Activated T-cell treated with anti-CD3 and anti-CD28 coated beads, Interleukin-2, amount 50 U/mL, for 72 hours (primary cell): ENCODE measurements around the gene SVOP. TPM values are rescaled to one million over a fixed set of nuclear protein-coding genes. Genes with fewer than 3 reads are reported as not detected.
"Not testable (repeated sequence)": the region's sequence is repeated elsewhere in the genome, so short reads cannot be mapped to it uniquely, and the experiment has no call there.

Experiments used
- ATAC-seq, 2 donors: fragments of 150-1000 bp; cut with Tn5 transposase; replicated peaks in 1 of 2; 2 replicates each; pipeline ENCODE4 v1.10.0; 2021; ENCODE audit warnings: moderate library complexity in 2 of 2, mild to moderate bottlenecking in 1 of 2
- DNase-seq, 2 donors: peaks; one replicate each; pipeline ENCODE4 v3.0.0; 2021 to 2022; ENCODE audit warnings: mixed read lengths in 1 of 2
- H3K27ac Mint-ChIP-seq: one replicate; pipeline ENCODE4 v1.8.0; 2022; ENCODE audit warnings: mild to moderate bottlenecking, moderate library complexity, mixed read lengths
- H3K27me3 Mint-ChIP-seq: one replicate; pipeline ENCODE4 v1.8.0; 2022; ENCODE audit warnings: low read depth, mixed read lengths
- H3K36me3 Mint-ChIP-seq, 2 donors: one replicate each; pipeline ENCODE4 v1.8.0; 2022; ENCODE audit warnings: mixed read lengths in 2 of 2, mild to moderate bottlenecking in 1 of 2; ENCODE audit not compliant: insufficient read depth in 2 of 2
- H3K4me1 Mint-ChIP-seq: one replicate; pipeline ENCODE4 v1.8.0; 2022; ENCODE audit warnings: low read depth, mixed read lengths
- H3K4me3 Mint-ChIP-seq, 2 donors: one replicate each; pipeline ENCODE4 v1.8.0; 2022; ENCODE audit warnings: mild to moderate bottlenecking in 2 of 2, mixed read lengths in 2 of 2, moderate library complexity in 2 of 2
- H3K9me3 Mint-ChIP-seq, 2 donors: one replicate each; pipeline ENCODE4 v1.8.0; 2022; ENCODE audit warnings: mixed read lengths in 2 of 2
- total RNA-seq, 2 donors: library from RNA; stranded (reverse); gene quantifications; one replicate each; pipeline ENCODE4 v1.2.3, GENCODE V29; 2022

SVOP gene
- total RNA-seq, 2 donors from 2014 or later: not detected

DNA sequence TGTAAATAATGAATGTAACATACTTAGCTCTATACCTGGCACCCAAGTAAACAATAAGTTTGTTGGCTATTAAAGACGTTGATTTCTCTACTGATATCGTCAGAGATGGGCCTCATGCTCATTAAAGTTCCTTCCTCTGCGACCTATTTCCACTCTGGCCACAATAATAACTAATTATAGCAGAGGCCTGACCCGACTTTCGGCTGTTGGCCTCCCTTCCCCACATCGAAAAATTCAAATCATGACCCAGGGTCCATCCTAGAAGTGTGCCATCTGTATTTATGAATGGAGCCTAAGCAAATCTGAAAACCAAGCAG, 31.2 kb upstream of the SVOP start:
- Mint-ChIP-seq H3K4me1 (peaks cover 18% of the 10 kb centered on the region), H3K36me3 (peaks cover 0 to 4% of the 10 kb centered on the region in 2 donors), H3K27ac (peak overlapping the region; percentile 93), H3K27me3 (no peaks in the 10 kb centered on the region), H3K4me3 (peak overlapping the region; percentile 90 to 91), H3K9me3 (no peaks in the 10 kb centered on the region)
- ATAC-seq: no peak
- no peak for DNase-seq

DNA sequence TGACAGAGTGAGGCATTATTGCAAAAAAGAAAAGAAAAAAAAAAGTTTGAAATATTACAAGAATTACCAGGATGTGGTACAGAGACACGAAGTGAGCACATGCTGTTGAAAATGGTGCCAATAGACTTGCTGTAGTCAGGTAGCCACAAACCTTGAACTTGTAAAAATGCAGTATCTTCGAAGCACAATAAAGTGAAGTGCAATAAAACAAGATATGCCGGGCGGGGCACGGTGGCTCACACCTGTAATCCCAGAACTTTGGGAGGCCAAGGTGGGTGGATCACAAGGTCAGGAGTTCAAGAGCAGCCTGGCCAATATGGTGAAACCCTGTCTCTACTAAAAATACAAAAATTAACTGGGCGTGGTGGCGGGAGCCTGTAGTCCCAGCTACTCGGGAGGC, 28.9 kb upstream of the SVOP start:
- not testable (repeated sequence) for H3K4me3 Mint-ChIP-seq, H3K27ac Mint-ChIP-seq, H3K27me3 Mint-ChIP-seq, H3K36me3 Mint-ChIP-seq, H3K9me3 Mint-ChIP-seq, ATAC-seq, DNase-seq
- peaks cover 18% of the 10 kb centered on the region for H3K4me1 Mint-ChIP-seq

DNA sequence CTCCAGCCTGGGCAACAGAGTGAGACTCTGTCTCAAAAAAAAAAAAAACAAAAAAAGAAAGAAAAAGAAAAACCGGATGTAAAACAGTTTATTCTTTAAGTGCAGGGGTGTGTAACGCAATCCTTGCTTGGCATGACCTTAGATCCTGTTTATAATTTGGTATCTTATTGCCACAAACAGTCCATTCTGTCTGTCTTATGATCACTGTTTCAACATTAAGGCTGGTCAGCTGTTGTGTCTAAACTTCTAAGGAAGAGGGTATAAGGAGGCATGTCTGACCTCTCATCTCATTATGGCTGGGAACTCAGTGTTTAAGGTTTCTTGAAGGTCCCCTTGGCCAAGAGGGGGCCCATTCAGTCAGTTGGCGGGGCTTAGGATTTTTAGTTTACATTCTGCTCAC, 27.8 kb upstream of the SVOP start:
- H3K4me1 Mint-ChIP-seq: peaks cover 14% of the 10 kb centered on the region
- not testable (repeated sequence) for ATAC-seq, H3K4me3 Mint-ChIP-seq, H3K27ac Mint-ChIP-seq, H3K9me3 Mint-ChIP-seq, H3K36me3 Mint-ChIP-seq, H3K27me3 Mint-ChIP-seq, DNase-seq

DNA sequence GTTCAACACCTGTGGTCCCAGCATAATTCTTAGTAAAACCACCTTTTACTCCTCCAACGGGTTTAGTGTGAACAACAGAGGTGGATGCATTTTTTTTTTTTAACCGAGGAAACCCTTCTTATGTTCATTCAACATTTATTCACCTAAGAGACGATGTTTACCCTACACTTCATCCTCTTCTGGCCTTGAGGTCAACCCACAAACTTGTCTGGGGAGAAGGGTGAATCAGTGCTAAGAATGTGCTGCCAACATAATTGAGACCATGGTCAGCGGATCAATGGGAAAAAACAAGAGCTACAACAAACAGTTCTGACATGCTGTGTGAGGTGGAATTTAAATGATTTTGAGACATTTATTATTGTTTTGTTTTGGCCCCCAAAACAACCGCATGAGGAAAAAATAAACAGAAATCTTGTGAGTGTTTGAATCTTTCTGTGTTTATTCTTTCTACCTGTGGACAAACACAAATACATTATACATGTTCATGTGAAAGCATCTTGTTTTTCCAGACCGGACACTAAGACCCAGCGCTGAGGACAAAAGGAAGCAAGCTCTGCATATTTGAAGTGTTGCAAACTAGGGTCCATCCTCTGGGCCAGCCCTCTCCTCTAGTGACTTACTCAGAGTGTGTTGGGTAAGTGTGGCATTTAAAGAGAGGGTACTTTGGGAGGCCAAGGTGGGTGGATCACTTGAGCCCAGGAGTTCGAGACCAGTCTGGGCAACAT, 26.4 kb upstream of the SVOP start:
- Mint-ChIP-seq H3K27me3 (peaks cover 19% of the 10 kb centered on the region), H3K36me3 (no peaks in the 10 kb centered on the region), H3K4me3 (no peak overlapping the region), H3K27ac (no peak overlapping the region), H3K9me3 (no peaks in the 10 kb centered on the region), H3K4me1 (peaks cover 6% of the 10 kb centered on the region)
- DNase-seq (no peak), ATAC-seq (no peak)

DNA sequence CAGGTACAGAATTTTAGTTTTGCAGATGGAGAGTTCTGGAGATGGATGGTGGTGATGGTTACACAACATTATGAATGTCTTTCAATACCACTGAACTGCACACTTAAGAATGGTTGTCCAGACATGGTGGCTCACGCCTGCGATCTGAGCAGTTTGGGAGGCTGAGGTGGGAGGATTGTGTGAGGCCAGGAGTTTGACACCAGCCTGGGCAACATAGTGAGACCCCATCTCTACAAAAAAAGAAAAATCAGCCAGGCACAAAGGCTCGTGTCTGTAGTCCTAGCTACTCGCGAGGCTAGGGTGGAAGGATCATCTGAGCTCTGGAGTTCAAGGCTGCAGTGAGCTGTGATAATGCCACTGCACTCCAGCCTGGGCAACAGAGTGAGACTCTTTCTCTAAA, 23.4 kb upstream of the SVOP start:
- ATAC-seq: no peak
- Mint-ChIP-seq H3K4me1 (no peaks in the 10 kb centered on the region), H3K36me3 (no peaks in the 10 kb centered on the region), H3K27me3 (peaks cover 19% of the 10 kb centered on the region), H3K27ac (no peak overlapping the region), H3K9me3 (no peaks in the 10 kb centered on the region), H3K4me3 (no peak overlapping the region)
- DNase-seq: no peak

DNA sequence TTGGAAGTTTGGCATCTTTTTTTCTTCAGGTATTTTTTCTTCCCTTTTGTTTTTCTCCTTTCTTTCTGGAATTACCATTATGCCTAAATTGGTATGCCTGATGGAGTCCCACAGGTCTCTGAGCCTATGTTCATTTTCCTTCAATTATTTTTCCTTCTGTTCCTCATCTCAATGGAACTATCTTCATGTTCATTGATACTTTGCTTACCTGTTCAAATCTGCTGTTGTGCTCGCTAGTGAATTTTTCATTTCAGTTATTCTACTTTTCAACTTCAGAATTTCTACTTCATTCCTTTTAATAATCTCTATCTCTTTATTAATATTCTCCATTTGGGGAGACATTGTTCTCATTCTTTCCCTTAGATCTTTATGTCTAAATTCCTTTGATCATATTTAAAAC, 16.1 kb upstream of the SVOP start:
- Mint-ChIP-seq H3K27ac (no peak overlapping the region), H3K27me3 (no peaks in the 10 kb centered on the region), H3K4me3 (no peak overlapping the region), H3K9me3 (peaks cover 4 to 11% of the 10 kb centered on the region in 2 donors), H3K4me1 (no peaks in the 10 kb centered on the region), H3K36me3 (peaks cover 2 to 12% of the 10 kb centered on the region in 2 donors)
- ATAC-seq (no peak), DNase-seq (no peak)

DNA sequence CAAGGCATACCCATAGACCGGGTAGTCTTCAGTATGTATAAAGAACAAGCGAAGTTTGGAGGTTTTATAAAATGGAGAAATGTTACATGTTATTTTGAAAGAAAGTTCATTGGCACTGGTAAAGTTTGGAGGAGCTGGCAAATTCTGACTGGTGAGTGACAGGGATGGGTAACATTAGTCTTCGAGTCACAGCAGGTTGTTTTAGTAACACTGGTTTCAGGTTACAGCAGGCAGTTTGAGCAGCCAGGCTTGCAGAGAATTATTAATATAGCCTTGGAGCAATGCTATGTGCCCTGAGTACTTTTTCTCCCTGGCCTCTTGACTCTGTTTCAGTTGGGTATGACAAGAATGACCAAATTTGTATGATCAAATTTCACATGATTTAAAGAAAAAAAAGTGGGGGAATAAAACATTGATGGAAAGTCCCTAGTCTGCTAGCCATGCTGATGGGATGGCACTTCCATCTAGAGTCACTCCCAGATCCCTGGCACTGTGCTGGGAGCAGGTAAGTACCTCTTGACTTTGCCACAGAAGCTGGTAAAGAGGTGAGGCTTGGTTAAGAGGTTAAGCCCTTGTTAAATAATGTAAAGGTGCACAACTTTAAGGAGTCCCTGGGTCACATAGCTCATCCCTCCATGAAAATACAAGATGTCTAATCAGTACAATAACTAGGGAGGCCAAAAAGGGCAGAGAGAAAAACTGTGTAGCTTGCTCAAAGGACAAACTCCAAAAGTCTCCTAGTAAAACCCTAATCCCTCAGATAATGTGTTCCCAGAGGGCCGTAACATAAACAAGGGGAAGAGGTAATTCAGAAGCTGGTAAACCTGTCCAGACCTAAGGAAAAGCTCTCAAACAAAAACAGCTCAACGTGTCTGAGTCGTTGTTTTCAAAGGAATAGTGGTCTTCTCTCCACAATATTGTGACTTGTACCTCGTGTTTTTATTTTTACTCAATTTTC, 12.7 kb upstream of the SVOP start:
- ATAC-seq (no peak), DNase-seq (no peak)
- Mint-ChIP-seq H3K9me3 (peaks cover 4 to 7% of the 10 kb centered on the region in 2 donors), H3K27ac (no peak overlapping the region), H3K4me3 (no peak overlapping the region), H3K27me3 (peaks cover 19% of the 10 kb centered on the region), H3K4me1 (no peaks in the 10 kb centered on the region), H3K36me3 (peaks cover 2 to 12% of the 10 kb centered on the region in 2 donors)

DNA sequence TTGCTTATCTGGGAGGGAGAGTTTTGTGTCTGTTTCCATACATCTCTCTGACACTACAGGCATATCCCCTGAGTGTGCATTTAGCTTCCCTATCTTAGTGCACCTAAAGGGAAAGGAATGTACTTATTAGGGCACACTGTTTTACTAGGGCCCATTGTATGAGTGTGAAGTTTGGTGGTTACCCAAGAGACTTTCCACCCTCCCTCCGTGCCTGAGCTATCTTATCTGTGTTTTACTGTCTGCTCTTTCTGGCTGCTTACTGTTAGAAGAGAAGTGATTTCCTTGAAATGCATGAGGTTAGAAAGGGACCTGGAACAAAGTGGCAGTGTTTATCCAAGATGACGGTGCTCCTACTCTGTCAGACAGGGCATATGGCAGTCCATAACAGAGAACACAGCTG, 8.5 kb upstream of the SVOP start:
- DNase-seq: no peak
- peaks cover 19% of the 10 kb centered on the region for H3K27me3 Mint-ChIP-seq
- H3K4me3 Mint-ChIP-seq: no peak overlapping the region
- H3K27ac Mint-ChIP-seq: no peak overlapping the region
- no peaks in the 10 kb centered on the region for H3K9me3 Mint-ChIP-seq
- no peaks in the 10 kb centered on the region for H3K36me3 Mint-ChIP-seq
- ATAC-seq: no peak
- H3K4me1 Mint-ChIP-seq: no peaks in the 10 kb centered on the region

DNA sequence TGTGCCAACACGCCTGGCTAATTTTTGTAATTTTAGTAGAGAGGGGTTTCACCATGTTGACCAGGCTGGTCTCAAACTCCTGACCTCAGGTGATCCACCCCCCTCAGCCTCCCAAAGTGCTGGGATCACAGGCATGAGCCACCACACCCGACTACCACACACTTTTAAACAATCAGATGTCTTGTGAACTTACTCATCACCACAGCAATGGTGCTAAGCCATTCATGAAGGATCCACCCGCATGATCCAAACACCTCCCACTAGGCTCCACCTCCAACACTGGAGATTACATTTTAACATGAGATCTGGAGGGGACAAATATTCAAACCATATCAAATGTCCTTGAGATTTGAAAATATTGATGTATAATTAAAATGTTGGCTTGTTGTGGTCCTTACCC, 7.8 kb upstream of the SVOP start:
- H3K4me1 Mint-ChIP-seq, DNase-seq, H3K9me3 Mint-ChIP-seq, H3K36me3 Mint-ChIP-seq, ATAC-seq, H3K4me3 Mint-ChIP-seq, H3K27ac Mint-ChIP-seq: not testable (repeated sequence)
- peaks cover 19% of the 10 kb centered on the region for H3K27me3 Mint-ChIP-seq

DNA sequence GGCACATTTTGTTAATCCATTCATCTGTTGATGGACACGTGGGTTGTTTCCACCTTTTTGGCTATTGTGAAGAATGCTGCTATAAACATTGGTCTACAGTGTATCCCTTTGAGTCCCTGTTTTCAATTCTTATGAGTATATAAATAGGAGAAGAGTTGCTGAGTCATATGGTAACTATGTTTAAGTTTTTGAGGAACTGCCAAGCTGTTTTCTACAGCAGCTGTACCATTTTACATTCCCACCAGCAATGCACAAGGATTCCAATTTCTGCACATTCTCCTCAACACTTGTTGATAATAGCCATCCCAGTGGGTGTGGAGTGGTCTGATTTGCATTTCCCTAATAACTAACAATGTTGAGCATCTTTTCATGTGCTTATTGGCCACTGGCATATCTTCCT, 6.9 kb upstream of the SVOP start:
- H3K36me3 Mint-ChIP-seq: no peaks in the 10 kb centered on the region
- no peak overlapping the region for H3K27ac Mint-ChIP-seq
- no peak for ATAC-seq
- no peak for DNase-seq
- no peaks in the 10 kb centered on the region for H3K4me1 Mint-ChIP-seq
- no peak overlapping the region for H3K4me3 Mint-ChIP-seq
- peaks cover 19% of the 10 kb centered on the region for H3K27me3 Mint-ChIP-seq
- no peaks in the 10 kb centered on the region for H3K9me3 Mint-ChIP-seq

DNA sequence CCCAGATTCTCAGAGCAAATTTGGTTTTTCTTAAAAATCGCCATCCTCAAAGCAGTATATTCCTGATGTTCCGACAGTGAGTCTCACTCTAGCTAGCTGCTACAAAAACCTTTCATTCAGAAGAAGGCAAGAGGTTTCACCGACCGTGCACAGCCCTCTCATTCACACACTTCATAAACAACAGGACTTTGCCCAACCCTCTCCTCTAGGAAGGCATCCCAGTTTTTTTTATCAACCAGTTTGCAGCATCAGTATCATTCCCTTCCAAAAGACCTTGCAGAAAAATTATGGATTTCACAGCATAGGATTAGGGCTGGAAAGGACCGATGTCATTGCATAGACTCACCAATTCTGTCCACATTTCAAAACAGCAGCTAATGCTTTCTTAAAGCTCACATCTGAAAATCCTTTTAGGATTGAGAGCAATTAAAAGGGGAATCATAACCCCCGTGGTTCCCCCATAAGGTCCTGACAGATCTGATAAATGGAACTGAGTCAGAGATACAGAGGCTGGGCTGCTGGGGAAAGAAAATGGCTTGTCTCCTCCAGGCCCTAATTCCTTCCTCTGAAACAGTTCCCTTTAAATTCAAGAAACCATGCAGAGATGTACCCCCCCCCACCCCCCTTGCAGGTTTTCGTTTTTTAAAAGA, 597 bp downstream of the SVOP start:
- no peak overlapping the region for H3K27ac Mint-ChIP-seq
- no peaks in the 10 kb centered on the region for H3K36me3 Mint-ChIP-seq
- H3K27me3 Mint-ChIP-seq: peaks cover 36% of the 10 kb centered on the region
- ATAC-seq (no peak), DNase-seq (no peak)
- no peaks in the 10 kb centered on the region for H3K9me3 Mint-ChIP-seq
- H3K4me1 Mint-ChIP-seq: peaks cover 7% of the 10 kb centered on the region
- H3K4me3 Mint-ChIP-seq: no peak overlapping the region

DNA sequence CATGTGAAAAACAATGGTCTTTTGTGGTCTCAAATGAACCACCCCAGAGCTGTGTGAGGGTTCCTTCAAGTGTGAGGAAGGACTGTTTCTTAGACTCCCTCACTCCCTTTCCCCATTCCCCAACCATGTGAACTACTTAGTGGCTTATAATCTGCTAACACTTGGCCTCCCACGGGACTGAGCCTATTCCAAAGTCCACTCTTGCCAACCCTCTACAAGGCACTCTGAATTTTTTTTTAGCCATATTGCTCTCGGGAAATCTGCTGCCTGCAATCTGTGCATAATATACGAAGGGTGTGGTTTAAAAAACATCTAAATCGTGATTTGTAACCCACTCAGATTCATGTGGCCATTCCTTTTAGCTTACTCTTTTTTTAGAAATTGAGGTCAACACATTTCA, 2.6 kb downstream of the SVOP start:
- H3K27me3 Mint-ChIP-seq: peaks cover 50% of the 10 kb centered on the region

DNA sequence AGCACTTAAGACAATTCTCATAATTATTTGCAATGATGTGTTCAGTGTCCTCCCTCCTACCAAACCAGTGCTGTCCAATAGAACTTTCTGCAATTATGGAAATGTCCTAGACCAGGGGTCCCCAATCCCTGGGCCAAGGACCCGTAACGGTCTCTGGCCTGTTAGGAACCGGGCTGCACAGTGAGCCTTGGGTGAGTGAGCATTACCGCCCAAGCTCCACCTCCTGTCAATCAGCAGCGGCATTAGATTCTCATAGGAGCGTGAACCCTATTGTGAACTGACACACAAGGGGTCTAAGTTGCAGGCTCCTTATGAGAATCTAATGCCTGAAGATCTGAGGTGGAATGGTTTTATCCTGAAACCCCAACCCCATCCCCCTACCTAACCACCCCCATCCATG, 3.9 kb downstream of the SVOP start:
- H3K27ac Mint-ChIP-seq: no peak overlapping the region
- H3K4me1 Mint-ChIP-seq: peaks cover 7% of the 10 kb centered on the region
- H3K36me3 Mint-ChIP-seq: no peaks in the 10 kb centered on the region
- no peak for ATAC-seq
- DNase-seq: no peak
- H3K4me3 Mint-ChIP-seq: no peak overlapping the region
- H3K9me3 Mint-ChIP-seq: no peaks in the 10 kb centered on the region
- H3K27me3 Mint-ChIP-seq: peaks cover 48% of the 10 kb centered on the region

More for the DNA sequence above, 2.6 kb downstream of the SVOP start:
- peaks cover 7% of the 10 kb centered on the region for H3K4me1 Mint-ChIP-seq
- no peak overlapping the region for H3K27ac Mint-ChIP-seq
- H3K9me3 Mint-ChIP-seq: no peaks in the 10 kb centered on the region
- no peak for DNase-seq
- ATAC-seq: no peak
- no peak overlapping the region for H3K4me3 Mint-ChIP-seq
- H3K36me3 Mint-ChIP-seq: no peaks in the 10 kb centered on the region
